H1 (cell line): Measurements from ENCODE around the gene LSG1. TPM values are rescaled to one million over a fixed set of nuclear protein-coding genes. Genes with fewer than 3 reads are reported as not detected.

Source experiments
- CTCF ChIA-PET: fragments of 300-600 bp; sonication (Branson Sonifier 250); formaldehyde crosslinking; loops from one replicate; lab custom pipeline; 2021; ENCODE audit not compliant: partially characterized antibody; lab: Charles Lee
- POLR2A ChIA-PET: fragments of 300-600 bp; sonication (Branson Sonifier 250); formaldehyde crosslinking; loops from one replicate; lab custom pipeline; 2021; ENCODE audit warnings: inconsistent platforms; ENCODE audit not compliant: partially characterized antibody; lab: Charles Lee
- DNase-seq, 2 experiments: peaks; one replicate each; pipeline versions ENCODE4 v3.0.0 to v3.0.0-alpha.2; 2010 to 2022; ENCODE audit warnings: low spot score in 2 of 2, low read depth in 1 of 2, mixed read lengths in 1 of 2
- FAIRE-seq: peaks from 2 replicates; lab custom pipeline; 2011; peaks lifted over from hg19 to GRCh38; lab: Jason Lieb, UNC
- H2AFZ ChIP-seq: 2 replicates; pipeline ENCODE4 v1.8.1; 2012; ENCODE audit warnings: low read length, inconsistent platforms
- H2AK5ac ChIP-seq: 2 replicates; pipeline ENCODE4 v1.6.1; 2013; ENCODE audit warnings: low read depth, low read length
- H2BK120ac ChIP-seq: replicated peaks from 2 replicates; pipeline ENCODE3; 2013; ENCODE audit warnings: low read depth, low read length, inconsistent platforms
- H2BK12ac ChIP-seq: 2 replicates; pipeline ENCODE4 v1.6.1; 2013; ENCODE audit warnings: low read depth, low read length
- H2BK15ac ChIP-seq: 2 replicates; pipeline ENCODE4 v1.6.1; 2013; ENCODE audit warnings: low read length
- H2BK20ac ChIP-seq: 2 replicates; pipeline ENCODE4 v1.6.1; 2013; ENCODE audit warnings: low read length
- H2BK5ac ChIP-seq: 2 replicates; pipeline ENCODE4 v1.6.1; 2013; ENCODE audit warnings: low read depth, low read length
- H3K14ac ChIP-seq: 2 replicates; pipeline ENCODE4 v1.6.1; 2013; ENCODE audit warnings: inconsistent platforms; ENCODE audit not compliant: insufficient read length
- H3K18ac ChIP-seq: 2 replicates; pipeline ENCODE4 v1.6.1; 2013; ENCODE audit warnings: low read length; ENCODE audit errors: extremely low read depth
- H3K23ac ChIP-seq: 2 replicates; pipeline ENCODE4 v1.6.1; 2013; ENCODE audit warnings: inconsistent platforms; ENCODE audit not compliant: insufficient read length
- H3K23me2 ChIP-seq: 2 replicates; pipeline ENCODE4 v1.6.1; 2013; ENCODE audit warnings: low read depth, low read length
- H3K27ac ChIP-seq: 2 replicates; pipeline ENCODE4 v1.6.1; 2011; ENCODE audit warnings: low read depth, low read length, inconsistent platforms
- H3K27me3 ChIP-seq, 4 experiments: replicated peaks in 1 of 4; 1 replicate in 1 of 4; 2 replicates in 3 of 4; pipeline versions ENCODE4 v1.6.1 to v1.8.1; 2011 to 2013; ENCODE audit warnings: low read length in 3 of 4, mild to moderate bottlenecking in 3 of 4, inconsistent platforms in 2 of 4, mixed read lengths in 2 of 4, moderate library complexity in 1 of 4; ENCODE audit not compliant: control insufficient read depth in 3 of 4, insufficient read depth in 3 of 4; ENCODE audit errors: extremely low read depth in 1 of 4
- H3K36me3 ChIP-seq, 4 experiments: 2 replicates each; pipeline versions ENCODE4 v1.6.1 to v1.8.1; 2011 to 2013; ENCODE audit warnings: mild to moderate bottlenecking in 4 of 4, low read length in 3 of 4, moderate library complexity in 2 of 4, control low read depth in 1 of 4, inconsistent platforms in 1 of 4; ENCODE audit not compliant: insufficient read depth in 4 of 4, control insufficient read depth in 2 of 4
- H3K4ac ChIP-seq: replicated peaks from 2 replicates; pipeline ENCODE3; 2013; ENCODE audit warnings: low read length, low read depth, mixed read lengths, inconsistent platforms; ENCODE audit not compliant: insufficient read length
- H3K4me1 ChIP-seq, 4 experiments: replicated peaks in 1 of 4; 1 replicate in 1 of 4; 2 replicates in 3 of 4; pipeline versions ENCODE4 v1.6.1 to v1.8.1; 2011 to 2013; ENCODE audit warnings: low read length in 3 of 4, inconsistent platforms in 2 of 4, mixed read lengths in 1 of 4; ENCODE audit not compliant: insufficient read depth in 4 of 4, control insufficient read depth in 3 of 4
- H3K4me2 ChIP-seq, 2 experiments: 2 replicates each; pipeline versions ENCODE4 v1.6.1 to v1.8.1; 2011 to 2013; ENCODE audit warnings: low read depth in 2 of 2, low read length in 2 of 2, control low read depth in 1 of 2, inconsistent platforms in 1 of 2, mild to moderate bottlenecking in 1 of 2; ENCODE audit not compliant: insufficient read depth in 1 of 2
- H3K4me3 ChIP-seq, 4 experiments: fragments of 200-600, 300-600 bp in 1 of 4; sonication (generic), shearing (Covaris generic), sonication (Bioruptor Twin) in 1 of 4; 2 replicates each; pipeline versions ENCODE4 v1.5.1 to v1.8.1; 2011 to 2016; ENCODE audit warnings: low read length in 4 of 4, low read depth in 3 of 4, control low read depth in 2 of 4, inconsistent platforms in 2 of 4, mild to moderate bottlenecking in 2 of 4, mixed read lengths in 1 of 4, moderate library complexity in 1 of 4; ENCODE audit not compliant: insufficient read depth in 2 of 4; ENCODE audit errors: extremely low read depth in 1 of 4
- H3K56ac ChIP-seq: replicated peaks from 2 replicates; pipeline ENCODE3; 2013; ENCODE audit warnings: low read depth, mild to moderate bottlenecking, mixed read lengths, low read length, inconsistent platforms; ENCODE audit not compliant: insufficient read length
- H3K79me1 ChIP-seq: 2 replicates; pipeline ENCODE4 v1.6.1; 2013; ENCODE audit warnings: low read depth, low read length, control low read depth
- H3K79me2 ChIP-seq, 2 experiments: 2 replicates each; pipeline versions ENCODE4 v1.6.1 to v1.8.1; 2012 to 2013; ENCODE audit warnings: low read length in 2 of 2, mild to moderate bottlenecking in 2 of 2, inconsistent platforms in 1 of 2; ENCODE audit not compliant: insufficient read depth in 2 of 2, control insufficient read depth in 1 of 2
- H3K9ac ChIP-seq, 4 experiments: replicated peaks in 1 of 4; 1 replicate in 1 of 4; 2 replicates in 3 of 4; pipeline versions ENCODE4 v1.6.1 to v1.8.1; 2011 to 2013; ENCODE audit warnings: low read depth in 3 of 4, low read length in 3 of 4, control low read depth in 2 of 4, mild to moderate bottlenecking in 2 of 4, moderate library complexity in 2 of 4, inconsistent platforms in 1 of 4; ENCODE audit errors: extremely low read depth in 1 of 4
- H3K9me3 ChIP-seq, 2 experiments: 2 replicates each; pipeline versions ENCODE4 v1.6.1 to v1.8.1; 2012 to 2013; ENCODE audit warnings: mild to moderate bottlenecking in 2 of 2, moderate library complexity in 2 of 2, control low read depth in 1 of 2, inconsistent platforms in 1 of 2, low read depth in 1 of 2, low read length in 1 of 2, mixed read lengths in 1 of 2; ENCODE audit not compliant: insufficient read depth in 2 of 2
- H4K20me1 ChIP-seq, 2 experiments: replicated peaks in 1 of 2; 2 replicates each; pipeline versions ENCODE3 to v1.8.1; 2011 to 2013; ENCODE audit warnings: inconsistent platforms in 2 of 2, low read length in 2 of 2, mild to moderate bottlenecking in 1 of 2; ENCODE audit not compliant: insufficient read depth in 2 of 2, control insufficient read depth in 1 of 2
- H4K5ac ChIP-seq: 2 replicates; pipeline ENCODE4 v1.6.1; 2013; ENCODE audit warnings: low read length, low read depth, mixed read lengths, inconsistent platforms; ENCODE audit not compliant: insufficient read length
- H4K8ac ChIP-seq: 2 replicates; pipeline ENCODE4 v1.8.0; 2013; ENCODE audit warnings: mild to moderate bottlenecking, moderate library complexity, low read length, inconsistent platforms; ENCODE audit not compliant: insufficient read depth; ENCODE audit errors: extremely low read depth
- H4K91ac ChIP-seq: replicated peaks from 2 replicates; pipeline ENCODE3; 2013; ENCODE audit warnings: low read length, mixed read lengths, inconsistent platforms; ENCODE audit not compliant: insufficient read length
- CHD2 ChIP-seq: IDR thresholded peaks from 2 replicates; pipeline ENCODE4 v1.6.1; 2012; ENCODE audit warnings: low read length, improper control_type of control experiment
- GTF2F1 ChIP-seq: IDR thresholded peaks from 2 replicates; pipeline ENCODE4 v1.6.1; 2012; ENCODE audit warnings: low read depth, low read length, improper control_type of control experiment, borderline replicate concordance
- TAF7 ChIP-seq: optimal IDR thresholded peaks from 2 replicates; pipeline ENCODE3; 2011; ENCODE audit warnings: low read depth, mild to moderate bottlenecking, inconsistent platforms, low read length, moderate library complexity, borderline replicate concordance
- WGBS, 2 experiments: shearing (Covaris generic) in 1 of 2; methylation state at CpG; one replicate each; pipeline versions ENCODE4 v1.1.6 to v1.1.7; 2013 to 2015; ENCODE audit warnings: low lambda C conversion rate in 2 of 2, mixed read lengths in 2 of 2, inconsistent platforms in 1 of 2, low coverage in 1 of 2, missing lambda C conversion rate in 1 of 2; ENCODE audit not compliant: insufficient replicate concordance in 2 of 2, insufficient coverage in 1 of 2, insufficient read length in 1 of 2; ENCODE audit errors: extremely low coverage in 1 of 2, missing lambda C conversion rate in 1 of 2; 5-methylcytosine and 5-hydroxymethylcytosine counted together
- polyA plus RNA-seq, 7 experiments: library from polyadenylated mRNA; depleted of rRNA in 3 of 7; stranded (reverse) in 5 of 7; unstranded in 2 of 7; fragments of >200 nt in 5 of 7; fragments of 200-250 nt in 2 of 7; gene quantifications; 1 replicate in 5 of 7; 2 replicates in 1 of 7; 4 replicates in 1 of 7; pipeline versions ENCODE4 v1.2.1 to v1.2.3, GENCODE V29; 2011 to 2013; ENCODE audit warnings: missing spikeins in 2 of 7, mixed read lengths in 2 of 7
- total RNA-seq: library from RNA; stranded (reverse); fragmentation: NEBNext Ultra II Directional; extraction: Animal tissue kit (Norgen Biotek cat#: 25700); gene quantifications from 2 replicates; pipeline ENCODE4 v1.2.1, GENCODE V29; 2021

The LSG1 gene
- total and polyA plus RNA-seq, 2 of the 8 experiments (the other 6 are each of a cell fraction or from before 2014, with no cell fraction given), result 23.7 to 47.6 TPM

- TF ChIP-seq TAF7 (no peak), CHD2 (no peak), GTF2F1 (no peak)
- Histone ChIP-seq H3K9ac (no peak overlapping the region), H4K91ac (no peak overlapping the region), H3K23me2 (no peaks in the 10 kb centered on the region), H2BK120ac (no peak overlapping the region), H3K9me3 (no peaks in the 10 kb centered on the region), H2BK15ac (no peak overlapping the region), H3K14ac (no peak overlapping the region), H3K4me3 (no peak overlapping the region), H3K4ac (no peak overlapping the region), H2BK20ac (no peak overlapping the region), H2BK12ac (no peak overlapping the region), H2BK5ac (no peak overlapping the region), H3K36me3 (peaks cover 15 to 54% (median 42%) of the 10 kb centered on the region in 4 experiments), H3K27ac (no peak overlapping the region), H3K56ac (no peak overlapping the region), H2AK5ac (no peak overlapping the region), H2AFZ (no peak overlapping the region), H3K79me2 (no peaks in the 10 kb centered on the region), H3K23ac (no peak overlapping the region), H3K27me3 (no peaks in the 10 kb centered on the region), H3K18ac (no peak overlapping the region), H3K4me1 (no peaks in the 10 kb centered on the region), H3K4me2 (no peak overlapping the region), H4K8ac (no peak overlapping the region), H3K79me1 (no peaks in the 10 kb centered on the region), H4K5ac (no peak overlapping the region), H4K20me1 (peaks cover 0 to 3% of the 10 kb centered on the region in 2 experiments)
- POLR2A ChIA-PET, result interaction anchor here (2.6 kb wide), 1 partner anchor 11 kb away, joined by 8 read pairs; the partner anchor contains the start of gene LSG1
- no peak for FAIRE-seq
- CTCF ChIA-PET, result interaction anchor here (1.5 to 6.6 kb wide), 2 partner anchors 9 to 21 kb away, joined by 3 to 44 read pairs; partner anchors contain the start of gene LSG1
- 95% methylated on average over 3 of the region's 3 CpGs; no CpG with 5 or more reads in 1 of the 2 experiments for WGBS, 2 experiments
- DNase-seq, result no peak
These were observed 10.6 kb downstream of the LSG1 start for GRCh38 chr3:194661374-194661773.
